Left lung (tissue), 10 donors: ENCODE results near the gene KCNMB2. TPM values are rescaled to one million over a fixed set of nuclear protein-coding genes. Genes with fewer than 3 reads are reported as not detected.

Experiments used
- ATAC-seq: fragments of 200-7000 bp; cut with Tn5 transposase; one replicate; pipeline ENCODE4 v1.9.1; 2020; ENCODE audit warnings: moderate library complexity
- DNase-seq, 4 donors: peaks; one replicate each; pipeline ENCODE4 v3.0.0-alpha.2; 2013 to 2020
- H3K27ac ChIP-seq, 2 donors: fragments of 200-600 bp; sonication (generic) in 1 of 2; one replicate each; pipeline versions ENCODE4 v1.5.0 to v1.8.0; 2020 to 2021
- H3K27me3 ChIP-seq, 2 donors: fragments of 200-600 bp; sonication (generic) in 1 of 2; one replicate each; pipeline versions ENCODE4 v1.5.0 to v1.8.0; 2020 to 2021
- H3K36me3 ChIP-seq, 2 donors: fragments of 200-600 bp; sonication (generic) in 1 of 2; one replicate each; pipeline versions ENCODE4 v1.5.0 to v1.8.0; 2020 to 2021
- H3K4me1 ChIP-seq, 2 donors: fragments of 200-600 bp; one replicate each; pipeline ENCODE4 v1.8.0; 2021
- H3K4me3 ChIP-seq, 2 donors: fragments of 200-600 bp; sonication (generic) in 1 of 2; one replicate each; pipeline versions ENCODE4 v1.5.0 to v1.8.0; 2020 to 2021; ENCODE audit warnings: mild to moderate bottlenecking in 1 of 2
- H3K9me3 ChIP-seq, 2 donors: fragments of 200-600 bp; sonication (generic) in 1 of 2; one replicate each; pipeline versions ENCODE4 v1.5.0 to v1.8.0; 2020 to 2021
- CTCF ChIP-seq, 2 donors: fragments of 200-600 bp; sonication (generic) in 1 of 2; IDR thresholded peaks; one replicate each; pipeline versions ENCODE4 v1.5.0 to v1.8.0; 2021; ENCODE audit warnings: antibody characterized with exemption in 2 of 2
- intact Hi-C, 2 donors: fragments of 100-400 bp; cut with DNase I; formaldehyde crosslinking; loops; one replicate each; pipeline versions ENCODE4 v1.11.2 to v1.14.2; 2022
- polyA plus RNA-seq, 6 donors: library from polyadenylated mRNA; unstranded; fragments of 120-200 nt; gene quantifications; one replicate each; pipeline ENCODE4 v1.2.1, GENCODE V29; 2013; ENCODE audit not compliant: insufficient read length in 6 of 6
- total RNA-seq, 2 donors: library from RNA; stranded (reverse); fragmentation: NEBNext Ultra II Directional; extraction: Animal tissue kit (Norgen Biotek cat#: 25700); gene quantifications; one replicate each; pipeline ENCODE4 v1.2.1, GENCODE V29; 2021
- donor health status: DM: no; HTN: yes; CAD: no.
- donor health status: DM: no; HTN: no; CAD: no.

The KCNMB2 gene
- total and polyA plus RNA-seq, 8 donors, result 0.45 to 16.9 (median 12.1) TPM

- Histone ChIP-seq H3K4me1 (no peaks in the 10 kb centered on the region), H3K4me3 (no peak overlapping the region), H3K27me3 (no peaks in the 10 kb centered on the region), H3K36me3 (no peaks in the 10 kb centered on the region), H3K27ac (no peak overlapping the region), H3K9me3 (no peaks in the 10 kb centered on the region)
- DNase-seq (no peak), ATAC-seq (no peak)
- no peak for TF ChIP-seq CTCF (IDR thresholded peaks at IDR 0.05)
- intact Hi-C loops, result no loop called here
Observed at GRCh38 chr3:178827285-178827856, 291.1 kb downstream of the KCNMB2 start.

- no peaks in the 10 kb centered on the region for H3K27me3 ChIP-seq
- no peak for TF ChIP-seq CTCF (IDR thresholded peaks at IDR 0.05)
- no peak overlapping the region for H3K27ac ChIP-seq
- H3K4me3 ChIP-seq, result no peak overlapping the region
- no peaks in the 10 kb centered on the region for H3K36me3 ChIP-seq
- no peaks in the 10 kb centered on the region for H3K4me1 ChIP-seq
- DNase-seq (no peak), ATAC-seq (no peak)
- H3K9me3 ChIP-seq, result no peaks in the 10 kb centered on the region
- intact Hi-C loops, result no loop called here
Observed at GRCh38 chr3:178833695-178834094, 297.5 kb downstream of the KCNMB2 start.

- Histone ChIP-seq H3K27ac (no peak overlapping the region), H3K4me3 (no peak overlapping the region), H3K27me3 (no peaks in the 10 kb centered on the region), H3K4me1 (no peaks in the 10 kb centered on the region), H3K9me3 (no peaks in the 10 kb centered on the region), H3K36me3 (no peaks in the 10 kb centered on the region)
- intact Hi-C loops, result no loop called here
- ATAC-seq (no peak), DNase-seq (no peak)
- TF ChIP-seq CTCF (IDR thresholded peaks at IDR 0.05), result no peak
Observed at GRCh38 chr3:178835033-178835432, 298.8 kb downstream of the KCNMB2 start.

GRCh38 chr3:178837512-178837911 lies 301.3 kb downstream of the KCNMB2 start:
- H3K4me3 ChIP-seq, result no peak overlapping the region
- intact Hi-C loops, result no loop called here
- no peaks in the 10 kb centered on the region for H3K27me3 ChIP-seq
- no peak for DNase-seq
- H3K27ac ChIP-seq, result no peak overlapping the region
- H3K36me3 ChIP-seq, result no peaks in the 10 kb centered on the region
- H3K9me3 ChIP-seq, result no peaks in the 10 kb centered on the region
- no peaks in the 10 kb centered on the region for H3K4me1 ChIP-seq
- ATAC-seq, result no peak
- TF ChIP-seq CTCF (IDR thresholded peaks at IDR 0.05), result no peak

DNA sequence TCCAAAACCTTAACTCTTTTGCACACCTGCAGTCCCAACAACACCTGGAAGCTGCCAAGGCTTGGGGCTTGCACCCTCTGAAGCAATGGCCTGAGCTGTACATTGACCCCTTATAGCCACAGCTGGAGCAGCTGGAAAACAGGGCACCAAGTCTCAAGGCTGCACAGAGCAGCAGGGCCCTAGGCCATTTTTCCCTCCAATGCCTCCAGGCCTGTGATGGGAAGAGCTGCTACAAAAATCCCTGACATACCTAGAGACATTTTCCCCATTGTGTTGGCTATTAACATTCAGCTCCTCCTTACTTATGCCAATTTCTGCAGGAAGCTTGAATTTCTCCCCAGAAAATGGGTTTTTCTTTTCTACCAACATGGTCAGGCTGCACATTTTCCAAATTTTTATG lies 304.4 kb downstream of the KCNMB2 start:
- ATAC-seq (no peak), DNase-seq (peak in 1 of 4 donors; percentile 11)
- H3K27me3 ChIP-seq, result no peaks in the 10 kb centered on the region
- H3K4me3 ChIP-seq, result no peak overlapping the region
- TF ChIP-seq CTCF (IDR thresholded peaks at IDR 0.05), result no peak
- no peak overlapping the region for H3K27ac ChIP-seq
- H3K9me3 ChIP-seq, result no peaks in the 10 kb centered on the region
- H3K36me3 ChIP-seq, result no peaks in the 10 kb centered on the region
- no peaks in the 10 kb centered on the region for H3K4me1 ChIP-seq
- intact Hi-C loops, result no loop called here
